GM12892 (cell line): ENCODE data around the gene DENND1B. TPM values are rescaled to one million over a fixed set of nuclear protein-coding genes. Genes with fewer than 3 reads are reported as not detected.

ENCODE experiments used
- DNase-seq: peaks from one replicate; pipeline ENCODE4 v3.0.0; 2011; ENCODE audit not compliant: insufficient read length
- FAIRE-seq: peaks from 2 replicates; lab custom pipeline; 2011; peaks lifted over from hg19 to GRCh38; lab: Jason Lieb, UNC
- POLR2A ChIP-seq: IDR thresholded peaks from 2 replicates; pipeline ENCODE4 v1.6.1; 2011; ENCODE audit warnings: low read depth, low read length, control low read depth
- POLR2AphosphoS5 ChIP-seq: IDR thresholded peaks from 2 replicates; pipeline ENCODE4 v1.6.1; 2011; ENCODE audit warnings: low read depth, low read length, control low read depth
- TAF1 ChIP-seq: IDR thresholded peaks from 2 replicates; pipeline ENCODE4 v1.6.1; 2011; ENCODE audit warnings: low read depth, mild to moderate bottlenecking, control low read depth, low read length, borderline replicate concordance
- polyA plus RNA-seq: library from polyadenylated mRNA; unstranded; fragments of >200 nt; gene quantifications from one replicate; pipeline ENCODE4 v1.2.1, GENCODE V29; 2012; ENCODE audit warnings: missing spikeins, inconsistent platforms; ENCODE audit not compliant: missing spikeins

The DENND1B gene
- polyA plus RNA-seq, result 2.4 TPM

GRCh38 chr1:197775282-197776262 is at the start of gene DENND1B:
DENND1B (minus strand) TSS chr1:197775480; CDS start chr1:197775155, 325 bp downstream.
- DNase-seq, result peak; percentile 38
- TF ChIP-seq TAF1, result 0 out of 2 replicates have a peak, but pooled peaks have one; percentile 32
- no peak; the same call in 1 of the 2 replicates for TF ChIP-seq POLR2A
- no peak for TF ChIP-seq POLR2AphosphoS5
- peak; percentile 81 for FAIRE-seq

- DNase-seq, result no peak
- TF ChIP-seq POLR2A, result no peak
- TF ChIP-seq POLR2AphosphoS5, result no peak
- TF ChIP-seq TAF1, result no peak
- FAIRE-seq, result no peak
Measured at GRCh38 chr1:197814306-197814705, 39.0 kb upstream of the DENND1B start.

DNA sequence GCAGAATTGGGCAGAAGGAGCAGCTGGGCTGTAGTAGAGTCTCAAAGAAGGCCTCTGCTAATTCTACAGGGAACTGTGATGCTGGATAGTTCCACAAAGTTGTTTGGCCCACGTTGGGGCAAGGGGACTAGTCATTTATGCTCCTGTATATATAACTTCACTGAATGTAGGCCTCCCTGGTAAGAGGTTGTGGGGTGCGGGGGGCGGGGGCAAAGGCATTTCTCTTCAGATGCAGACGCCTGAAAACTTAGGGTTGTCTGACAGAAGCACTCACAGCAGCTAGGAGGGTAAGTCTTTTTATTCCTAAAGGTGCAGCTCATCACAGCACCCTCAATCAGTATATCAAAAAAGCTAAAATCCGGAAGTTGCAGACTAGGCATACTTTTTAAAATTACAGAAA is 38.5 kb upstream of the DENND1B start:
- TF ChIP-seq TAF1 (no peak), POLR2A (no peak), POLR2AphosphoS5 (no peak)
- DNase-seq, result no peak
- FAIRE-seq, result no peak

DNA sequence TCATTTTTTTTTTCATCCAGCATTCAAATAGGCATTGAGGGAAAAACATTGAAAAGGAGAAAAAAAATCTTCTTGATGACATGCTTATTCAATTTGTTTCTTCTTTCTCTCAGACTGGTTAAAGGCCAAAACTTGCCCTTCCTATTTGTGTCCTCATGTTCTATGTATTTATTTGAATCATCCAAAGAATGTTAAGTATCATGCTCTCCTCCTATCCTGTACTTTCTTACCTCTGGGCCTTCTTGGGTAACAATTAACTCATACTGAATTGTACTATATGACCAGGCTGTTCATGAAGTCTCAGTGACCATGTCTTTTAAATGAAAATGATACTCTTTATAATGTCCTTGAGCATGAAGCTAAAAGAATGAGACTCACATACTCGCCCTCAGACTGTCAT is 36.5 kb upstream of the DENND1B start:
- DNase-seq, result no peak
- TF ChIP-seq POLR2AphosphoS5 (no peak), TAF1 (no peak), POLR2A (no peak)
- FAIRE-seq, result no peak

GRCh38 chr1:197810812-197811211 is 35.5 kb upstream of the DENND1B start:
- DNase-seq (no peak), FAIRE-seq (no peak)
- TF ChIP-seq POLR2A (no peak), POLR2AphosphoS5 (no peak), TAF1 (no peak)

DNA sequence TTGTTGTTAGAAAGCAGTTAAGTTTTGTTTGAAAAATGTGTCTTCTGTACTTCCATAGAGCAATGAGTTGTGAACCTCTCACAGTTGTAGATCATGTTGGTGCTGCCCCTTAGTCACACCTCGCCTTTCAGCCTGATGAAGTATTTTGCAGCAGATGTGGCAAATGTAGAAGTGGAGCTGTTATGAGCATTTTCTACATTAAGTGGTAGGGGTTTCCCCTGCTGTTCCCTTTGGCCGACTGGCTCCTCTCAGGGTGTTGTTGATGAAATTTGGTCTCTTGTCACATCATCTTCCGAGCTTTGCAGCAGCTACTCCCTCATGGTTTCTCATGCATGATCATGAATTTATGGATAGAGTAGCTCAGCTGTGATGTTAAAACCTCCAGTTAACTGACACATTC is 33.6 kb upstream of the DENND1B start:
- DNase-seq, result no peak
- TF ChIP-seq TAF1, result no peak
- no peak for TF ChIP-seq POLR2A
- no peak for TF ChIP-seq POLR2AphosphoS5

GRCh38 chr1:197807739-197808453 is 32.6 kb upstream of the DENND1B start:
- TF ChIP-seq POLR2AphosphoS5 (no peak), TAF1 (no peak), POLR2A (no peak)
- DNase-seq (no peak), FAIRE-seq (no peak)

More for the DNA sequence above, 33.6 kb upstream of the DENND1B start:
- no peak for FAIRE-seq

GRCh38 chr1:197807216-197807615 is 31.9 kb upstream of the DENND1B start:
- no peak for TF ChIP-seq TAF1
- TF ChIP-seq POLR2AphosphoS5, result no peak
- TF ChIP-seq POLR2A, result no peak
- DNase-seq, result no peak
- no peak for FAIRE-seq

DNA sequence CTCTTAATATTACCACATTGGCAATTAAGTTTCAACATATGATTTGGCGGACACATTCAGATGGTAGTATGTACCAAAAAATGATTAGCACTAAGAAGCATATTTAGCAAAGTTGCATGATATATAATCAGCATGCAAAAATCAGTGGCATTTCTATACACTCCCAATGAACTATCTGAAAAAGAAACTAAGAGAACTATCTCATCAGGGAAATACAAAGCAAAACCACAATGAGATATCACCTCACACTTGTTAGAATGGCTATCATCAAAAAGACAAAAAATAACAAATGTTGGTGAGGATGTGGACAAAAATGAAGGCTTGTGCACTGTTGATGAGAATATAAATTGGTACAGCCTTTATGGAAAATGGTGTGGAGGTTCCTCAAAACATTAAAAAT is 31.4 kb upstream of the DENND1B start:
- DNase-seq (no peak), FAIRE-seq (no peak)
- no peak for TF ChIP-seq POLR2AphosphoS5
- no peak for TF ChIP-seq TAF1
- TF ChIP-seq POLR2A, result no peak

GRCh38 chr1:197801684-197802083 is 26.4 kb upstream of the DENND1B start:
- FAIRE-seq, result no peak

DNA sequence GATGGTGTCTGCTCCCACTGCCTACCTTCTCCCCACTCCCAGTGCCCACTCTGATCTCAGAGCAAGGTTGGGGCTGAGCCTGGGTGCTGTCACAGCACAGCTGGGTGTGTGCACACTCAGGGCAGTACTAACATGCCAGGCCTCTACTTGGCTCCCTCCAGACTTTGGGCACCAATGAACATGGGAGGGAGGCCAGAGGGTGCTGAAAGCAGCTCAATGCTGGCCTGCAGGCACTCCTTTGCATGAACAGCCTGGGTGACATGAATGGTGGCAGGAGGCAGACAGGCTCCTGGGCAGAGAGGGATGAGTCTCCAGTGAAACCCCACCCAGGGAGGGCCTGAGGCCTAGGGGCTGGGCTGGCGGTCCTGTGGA is 25.8 kb upstream of the DENND1B start:
- FAIRE-seq (no peak), DNase-seq (no peak)
- TF ChIP-seq POLR2AphosphoS5 (no peak), TAF1 (no peak), POLR2A (no peak)

More at GRCh38 chr1:197801684-197802083, 26.4 kb upstream of the DENND1B start:
- no peak for DNase-seq
- TF ChIP-seq POLR2A, result no peak
- TF ChIP-seq POLR2AphosphoS5, result no peak

DNA sequence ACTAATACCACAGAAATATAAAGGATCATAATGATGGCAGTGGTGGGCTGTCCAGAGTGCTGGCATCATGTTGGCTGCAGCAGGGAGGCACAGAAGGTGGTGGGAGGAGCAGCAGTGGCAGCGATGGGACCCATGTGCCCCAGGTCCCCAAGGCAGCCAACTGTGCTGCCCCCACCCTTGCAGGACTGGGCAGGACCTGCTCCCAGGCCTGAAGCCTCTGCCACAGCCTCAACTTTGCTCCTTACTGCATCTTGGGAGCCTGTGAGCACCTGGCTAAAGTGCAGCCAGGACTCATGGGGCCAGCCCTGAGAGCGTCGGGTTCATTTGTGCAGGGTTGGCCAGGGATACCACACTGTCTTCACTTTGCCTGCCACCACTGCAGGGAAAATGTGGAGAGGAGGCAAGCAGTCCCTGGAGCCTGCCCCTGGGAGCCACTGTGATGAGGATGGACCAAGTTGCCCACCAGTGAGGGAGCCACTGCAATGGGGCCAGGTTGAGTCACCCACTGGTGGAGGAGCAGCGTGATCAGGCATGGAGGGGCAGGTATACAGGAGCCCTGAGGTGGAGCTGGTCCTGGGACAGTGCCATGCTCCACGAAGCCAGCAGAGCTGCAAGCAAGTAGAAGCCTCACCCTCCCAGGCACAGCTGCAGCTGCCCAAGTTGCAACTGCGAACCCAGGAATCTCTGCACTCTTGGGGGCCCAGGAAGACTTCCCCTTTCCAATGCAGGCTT is 25.3 kb upstream of the DENND1B start:
- TF ChIP-seq TAF1, result no peak
- no peak for TF ChIP-seq POLR2AphosphoS5
- no peak for TF ChIP-seq POLR2A
- DNase-seq (no peak), FAIRE-seq (no peak)
